SK-N-SH (cell line): ENCODE measurements around the gene OVAAL.

Source experiments
- EP300 ChIP-seq, 2 experiments: IDR thresholded peaks; 2 replicates each; pipeline versions ENCODE4 v1.4.0 to v1.6.1; 2012; ENCODE audit warnings: borderline replicate concordance in 1 of 2, low read depth in 1 of 2, low read length in 1 of 2
- TF ChIP-seq, protein P1 (sequence below): fragments of 200-600 bp; sonication (generic); IDR thresholded peaks from 2 replicates; pipeline ENCODE4 v1.6.1; 2017; ENCODE audit warnings: antibody characterized with exemption, mild to moderate bottlenecking, moderate library complexity
- TF ChIP-seq, protein P2 (sequence below): fragments of 150-350 bp; IDR thresholded peaks from 2 replicates; pipeline ENCODE4 v1.6.1; 2016; ENCODE audit warnings: mild to moderate bottlenecking, low read depth, low read length

DNA sequence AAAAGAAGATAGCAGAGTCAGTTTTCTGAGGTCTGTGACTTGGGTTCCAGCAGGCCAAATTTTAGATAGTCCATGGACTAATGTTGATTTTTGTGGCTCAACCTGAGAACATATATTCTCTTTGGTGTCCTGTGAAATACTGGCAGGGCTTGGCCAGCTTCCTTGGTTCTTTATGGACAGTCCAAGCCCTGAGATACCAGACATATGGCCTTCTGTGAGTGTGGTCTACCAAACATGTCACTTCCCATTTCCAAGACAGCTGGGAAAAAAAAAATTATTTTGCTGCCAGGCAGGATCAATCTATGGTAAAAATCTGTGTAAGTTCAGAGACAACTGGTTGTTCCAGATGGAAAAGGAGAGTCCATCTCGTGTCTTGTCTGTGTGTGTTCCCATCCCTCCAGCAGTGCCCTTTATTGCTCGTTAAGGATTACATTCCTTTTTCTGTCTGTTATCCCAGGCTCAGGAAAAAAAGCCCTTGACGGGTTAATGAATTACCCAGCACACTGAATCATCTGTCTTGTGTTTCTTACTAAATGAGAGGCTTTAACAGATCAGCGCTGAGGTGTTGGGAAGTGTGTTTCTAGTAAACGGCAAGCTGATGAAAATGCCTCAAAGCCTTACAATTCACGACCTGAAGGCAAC, 39.7 kb downstream of the OVAAL start:
- TF ChIP-seq, protein P1, sequence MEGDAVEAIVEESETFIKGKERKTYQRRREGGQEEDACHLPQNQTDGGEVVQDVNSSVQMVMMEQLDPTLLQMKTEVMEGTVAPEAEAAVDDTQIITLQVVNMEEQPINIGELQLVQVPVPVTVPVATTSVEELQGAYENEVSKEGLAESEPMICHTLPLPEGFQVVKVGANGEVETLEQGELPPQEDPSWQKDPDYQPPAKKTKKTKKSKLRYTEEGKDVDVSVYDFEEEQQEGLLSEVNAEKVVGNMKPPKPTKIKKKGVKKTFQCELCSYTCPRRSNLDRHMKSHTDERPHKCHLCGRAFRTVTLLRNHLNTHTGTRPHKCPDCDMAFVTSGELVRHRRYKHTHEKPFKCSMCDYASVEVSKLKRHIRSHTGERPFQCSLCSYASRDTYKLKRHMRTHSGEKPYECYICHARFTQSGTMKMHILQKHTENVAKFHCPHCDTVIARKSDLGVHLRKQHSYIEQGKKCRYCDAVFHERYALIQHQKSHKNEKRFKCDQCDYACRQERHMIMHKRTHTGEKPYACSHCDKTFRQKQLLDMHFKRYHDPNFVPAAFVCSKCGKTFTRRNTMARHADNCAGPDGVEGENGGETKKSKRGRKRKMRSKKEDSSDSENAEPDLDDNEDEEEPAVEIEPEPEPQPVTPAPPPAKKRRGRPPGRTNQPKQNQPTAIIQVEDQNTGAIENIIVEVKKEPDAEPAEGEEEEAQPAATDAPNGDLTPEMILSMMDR, result no peak
- peak in 1 of 2 experiments; percentile 64; a peak in 2 of 4 replicates for TF ChIP-seq EP300 (IDR thresholded peaks at IDR 0.05; ENCODE audit: borderline replicate concordance in 1 of 2, low read depth in 1 of 2, low read length in 1 of 2)
- TF ChIP-seq, protein P2, sequence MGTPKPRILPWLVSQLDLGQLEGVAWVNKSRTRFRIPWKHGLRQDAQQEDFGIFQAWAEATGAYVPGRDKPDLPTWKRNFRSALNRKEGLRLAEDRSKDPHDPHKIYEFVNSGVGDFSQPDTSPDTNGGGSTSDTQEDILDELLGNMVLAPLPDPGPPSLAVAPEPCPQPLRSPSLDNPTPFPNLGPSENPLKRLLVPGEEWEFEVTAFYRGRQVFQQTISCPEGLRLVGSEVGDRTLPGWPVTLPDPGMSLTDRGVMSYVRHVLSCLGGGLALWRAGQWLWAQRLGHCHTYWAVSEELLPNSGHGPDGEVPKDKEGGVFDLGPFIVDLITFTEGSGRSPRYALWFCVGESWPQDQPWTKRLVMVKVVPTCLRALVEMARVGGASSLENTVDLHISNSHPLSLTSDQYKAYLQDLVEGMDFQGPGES, result no peak
